ENCODE results near the gene LIPN. TPM values are rescaled to one million over a fixed set of nuclear protein-coding genes. Genes with fewer than 3 reads are reported as not detected.
A peak's percentile ranks its signal among the peaks of the same experiment; 100 is the strongest.

The LIPN gene
- total and polyA plus RNA-seq, 2 experiments from 2014 or later = not detected

GRCh38 chr10:88810196-88810961, 50.6 kb downstream of the LIPN start:
- H2AFZ ChIP-seq = no peak overlapping the region
- DNase-seq (ENCODE audit: low spot score) = peak; percentile 88

More at GRCh38 chr10:88810196-88810961, 50.6 kb downstream of the LIPN start:
- no peaks in the 10 kb centered on the region for H4K20me1 ChIP-seq (replicated peaks; ENCODE audit: insufficient read depth)
- H3K27ac Mint-ChIP-seq = no peak overlapping the region
- no peak overlapping the region for H3K4me3 ChIP-seq
- no peaks in the 10 kb centered on the region for H3K79me2 ChIP-seq (replicated peaks; ENCODE audit: insufficient read depth)
- no peaks in the 10 kb centered on the region for H3K9me2 ChIP-seq (ENCODE audit: insufficient read depth)
- no peak overlapping the region for H3K4me2 ChIP-seq
- H3K9me3 Mint-ChIP-seq = no peaks in the 10 kb centered on the region
- no peaks in the 10 kb centered on the region for H3F3A ChIP-seq (replicated peaks; ENCODE audit: low read depth)
- H3K27me3 ChIP-seq (ENCODE audit: insufficient read depth) = no peaks in the 10 kb centered on the region
- H3K4me1 ChIP-seq (ENCODE audit: insufficient read depth) = no peaks in the 10 kb centered on the region
- peak; percentile 92 for ATAC-seq
- no peak overlapping the region for H3K4me3 Mint-ChIP-seq
- no peaks in the 10 kb centered on the region for H3K27me3 Mint-ChIP-seq (ENCODE audit: insufficient read depth, low read depth, poor library complexity)
- H3K27ac ChIP-seq (ENCODE audit: low read depth) = no peak overlapping the region
- no peaks in the 10 kb centered on the region for H3K36me3 Mint-ChIP-seq (ENCODE audit: low read depth)
- peaks cover 3% of the 10 kb centered on the region for H3K4me1 Mint-ChIP-seq
- H3K36me3 ChIP-seq (ENCODE audit: insufficient read depth) = no peaks in the 10 kb centered on the region
- peak; percentile 82 to 88 for TF ChIP-seq CTCF (conservative IDR thresholded peaks at IDR 0.05; ENCODE audit: low read depth in 2 of 2)
- TF ChIP-seq POLR2AphosphoS5 (IDR thresholded peaks at IDR 0.05; ENCODE audit: low read depth) = no peak
- TF ChIP-seq JUNB (IDR thresholded peaks at IDR 0.05; ENCODE audit: unreplicated experiment) = no peak
- no peak for TF ChIP-seq STAT1 (IDR thresholded peaks at IDR 0.05; ENCODE audit: unreplicated experiment)
- TF ChIP-seq ETS1 (IDR thresholded peaks at IDR 0.05) = no peak
- no peak for TF ChIP-seq EZH2phosphoT487 (IDR thresholded peaks at IDR 0.05; ENCODE audit: unreplicated experiment)
- no peak for TF ChIP-seq ZNF462 (CRISPR knock-in tag; IDR thresholded peaks at IDR 0.05)

Measured in GM23338 (cell line).